ENCODE measurements around the gene GABARAPL2.

GRCh38 chr16:75519175-75519574, 47.0 kb upstream of the GABARAPL2 start:
- TF ChIP-seq POLR2A (IDR thresholded peaks at IDR 0.05; ENCODE audit: low read depth, low read length): no peak
- no peak for TF ChIP-seq POLR2AphosphoS5 (IDR thresholded peaks at IDR 0.05; ENCODE audit: low read depth, low read length)
